ENCODE data around the gene ZNHIT2.
"Not testable (repeated sequence)": the region's sequence is repeated elsewhere in the genome, so short reads cannot be mapped to it uniquely, and the experiment has no call there.

Gene ZNHIT2

DNA sequence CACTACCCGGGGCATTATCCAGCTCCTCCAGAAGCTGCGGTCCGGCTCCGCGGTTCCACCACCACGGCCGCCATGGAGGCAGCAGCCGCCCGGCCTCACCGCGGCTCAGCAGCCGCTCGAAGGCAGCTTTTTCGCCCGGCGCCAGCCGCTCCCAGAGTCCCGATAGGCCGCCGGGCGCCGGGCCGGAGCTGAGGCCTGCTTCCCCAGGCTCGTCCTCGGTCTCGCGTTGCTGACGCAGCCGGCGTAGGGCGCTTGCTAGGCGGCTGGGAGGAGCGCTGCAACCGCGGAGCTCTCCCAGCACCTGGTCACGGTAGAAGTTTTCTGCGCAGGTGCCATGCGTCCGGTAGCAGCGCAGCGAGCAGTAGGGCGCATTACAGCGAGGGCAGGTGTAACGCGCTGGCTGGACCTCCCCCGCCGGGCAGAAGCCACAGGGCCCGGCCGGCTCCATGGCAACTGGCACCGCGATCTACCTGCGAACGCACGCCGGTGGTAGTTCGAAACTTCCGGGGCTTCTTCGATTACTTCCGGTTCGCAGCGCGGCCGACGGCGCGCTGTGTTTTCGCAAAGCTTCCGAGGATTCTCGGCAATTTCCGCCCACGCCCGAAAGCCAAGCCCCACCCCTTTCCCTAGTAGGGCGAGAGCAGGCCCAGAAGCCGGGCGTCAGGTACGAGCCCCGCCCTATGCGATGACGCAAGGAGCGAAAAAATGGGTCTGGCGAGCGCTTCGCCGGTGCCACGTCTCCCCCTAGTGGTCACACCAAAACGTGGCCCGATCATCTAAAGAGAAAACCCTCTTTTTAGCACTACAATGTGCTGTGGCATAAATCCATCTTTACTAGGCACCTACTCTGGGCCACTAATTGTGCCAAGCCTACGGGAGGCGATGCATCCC is at the start of gene ZNHIT2:
TSS of gene ZNHIT2 (minus strand) at position 496 of the 891 bp plus-strand sequence. CDS start at position 448, 48 bp downstream.
- peak; percentile 98 for DNase-seq (ENCODE audit: low read depth)

DNA sequence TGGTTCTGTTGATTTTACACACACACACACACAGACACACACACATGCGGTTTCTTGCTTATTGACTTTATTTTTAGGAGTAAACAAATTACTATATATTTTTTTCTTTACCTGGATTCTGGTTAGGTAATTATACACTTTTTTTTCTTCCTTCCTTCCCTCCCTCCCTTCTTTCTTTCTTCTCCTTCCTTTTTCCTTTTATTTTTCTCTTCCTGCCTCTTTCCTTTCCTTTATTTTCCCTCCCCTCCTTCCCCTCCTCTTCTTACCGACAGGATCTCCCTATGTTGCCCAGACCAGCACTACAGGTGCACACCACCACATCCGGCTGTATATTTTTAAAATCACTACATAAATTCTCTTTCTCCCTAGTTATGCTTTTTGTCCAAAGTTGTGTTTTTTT is 49.4 kb upstream of the ZNHIT2 start:
- no peak for DNase-seq (ENCODE audit: low read depth)

DNA sequence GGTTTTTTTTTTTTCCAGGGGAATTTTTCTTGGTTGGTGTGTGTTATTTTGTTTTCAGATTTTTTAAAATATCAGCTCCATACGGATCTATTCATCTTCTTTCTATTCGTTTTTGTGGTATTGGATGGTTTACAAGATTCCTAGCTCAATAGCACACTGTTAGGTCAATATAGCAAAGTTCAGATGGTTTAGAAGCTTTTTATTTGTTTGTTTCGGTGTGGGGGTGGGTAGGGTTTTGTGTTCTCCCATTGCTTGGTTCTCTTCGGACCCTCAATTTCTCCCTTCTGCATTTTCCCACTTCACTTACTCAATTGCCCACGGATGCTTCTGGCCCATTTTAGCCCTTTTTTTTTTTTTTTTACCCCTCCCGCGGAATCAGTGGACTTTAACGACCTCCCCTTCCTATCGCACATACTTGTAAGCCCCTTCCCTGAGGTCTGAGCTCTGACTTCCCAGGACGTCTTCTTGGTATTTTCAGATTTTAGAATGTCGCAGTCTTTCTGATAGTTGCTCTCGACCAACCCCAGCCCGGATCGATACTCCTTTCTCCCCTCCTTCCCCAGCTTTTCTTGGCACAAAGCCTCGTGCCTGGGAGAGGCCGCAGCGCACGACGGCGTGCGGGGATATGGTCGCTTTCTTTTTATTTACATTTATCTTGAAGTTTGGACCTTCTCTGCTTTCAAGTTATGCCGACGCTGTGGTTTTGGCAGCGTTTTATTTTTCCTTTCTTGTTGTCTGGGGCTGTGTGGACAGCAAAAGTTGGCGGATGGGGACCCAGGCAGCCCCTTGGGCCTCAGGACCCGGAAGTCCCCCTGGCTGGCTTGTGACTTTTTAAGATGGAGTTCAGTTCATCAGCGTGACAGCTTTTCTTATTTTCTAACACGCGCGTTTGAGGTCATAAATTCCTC is 48.2 kb upstream of the ZNHIT2 start:
- no peak for DNase-seq (ENCODE audit: low read depth)

DNA sequence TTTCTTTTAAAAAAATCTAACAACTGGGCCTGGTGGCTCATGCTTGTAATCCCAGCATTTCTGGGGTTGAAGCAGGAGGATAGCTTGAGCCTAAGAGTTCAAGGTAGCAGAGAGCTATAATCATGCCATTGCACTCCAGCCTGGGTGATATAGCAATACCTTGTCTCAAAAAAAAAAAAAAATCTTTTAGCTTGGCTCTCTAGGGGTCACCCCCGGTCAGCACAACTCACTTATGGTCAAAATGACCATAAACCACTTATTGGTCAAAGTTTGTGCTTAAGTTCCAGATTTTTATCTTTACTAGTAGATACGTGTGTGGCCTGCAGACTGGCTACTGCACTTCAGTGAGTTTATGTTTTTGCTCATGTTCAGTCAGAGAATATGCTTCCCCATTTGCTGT is 46.2 kb upstream of the ZNHIT2 start:
- DNase-seq (ENCODE audit: low read depth) = no peak

DNA sequence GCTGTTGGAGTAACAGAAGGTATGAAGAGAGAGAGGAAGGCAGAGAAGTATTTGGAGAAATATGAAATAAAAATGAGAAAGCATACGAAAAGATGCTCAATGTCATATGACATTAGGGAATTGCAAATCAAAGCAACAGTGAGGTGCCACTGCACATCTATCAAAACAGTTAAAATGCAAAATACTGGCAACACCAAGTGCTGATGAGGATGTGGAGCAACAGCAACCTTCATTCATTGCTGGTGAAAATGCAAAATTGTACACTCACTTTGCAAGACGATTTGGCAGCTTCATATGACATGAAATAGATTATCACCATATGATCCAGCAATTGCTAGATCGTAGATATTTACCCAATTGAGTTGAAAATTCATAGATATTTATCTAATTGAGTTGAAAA is 43.1 kb upstream of the ZNHIT2 start:
- no peak for DNase-seq (ENCODE audit: low read depth)

DNA sequence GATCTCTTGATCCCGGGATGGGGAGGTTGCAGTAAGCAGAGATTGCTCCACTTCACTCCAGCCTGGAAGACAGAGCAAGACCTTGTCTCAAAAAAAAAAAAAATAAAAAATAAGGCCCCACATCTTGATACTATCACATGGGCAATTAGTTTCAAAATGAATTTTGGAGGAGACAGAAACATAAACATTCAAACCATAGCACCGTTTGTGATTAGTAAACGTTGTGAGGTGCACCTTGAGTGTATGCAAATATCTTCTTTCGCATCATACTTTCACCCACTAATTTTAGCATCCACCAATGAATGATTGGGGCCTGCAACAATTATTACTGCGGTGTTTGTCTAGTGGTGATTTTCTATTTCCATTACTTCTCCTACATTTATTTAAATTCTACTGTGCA is 41.5 kb upstream of the ZNHIT2 start:
- no peak for DNase-seq (ENCODE audit: low read depth)

DNA sequence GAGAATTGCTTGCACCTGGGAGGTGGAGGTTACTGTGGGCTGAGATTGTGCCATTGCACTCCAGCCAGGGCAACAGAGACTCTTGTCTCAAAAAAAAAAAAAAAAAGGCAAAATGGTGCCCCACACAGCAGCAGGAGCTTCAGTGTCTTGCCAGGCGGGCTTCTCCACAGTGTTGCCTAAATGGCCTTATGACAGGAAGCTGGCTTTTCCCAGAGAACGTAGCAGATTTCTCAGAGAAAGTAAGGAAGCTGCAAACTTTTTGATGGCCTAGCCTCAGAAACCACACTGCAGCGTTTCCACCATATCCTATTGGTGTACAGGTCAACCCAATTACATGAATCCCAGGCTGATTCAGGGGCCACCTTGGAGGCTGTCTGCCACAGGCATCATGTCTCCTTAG is 39.8 kb upstream of the ZNHIT2 start:
- no peak for DNase-seq (ENCODE audit: low read depth)

DNA sequence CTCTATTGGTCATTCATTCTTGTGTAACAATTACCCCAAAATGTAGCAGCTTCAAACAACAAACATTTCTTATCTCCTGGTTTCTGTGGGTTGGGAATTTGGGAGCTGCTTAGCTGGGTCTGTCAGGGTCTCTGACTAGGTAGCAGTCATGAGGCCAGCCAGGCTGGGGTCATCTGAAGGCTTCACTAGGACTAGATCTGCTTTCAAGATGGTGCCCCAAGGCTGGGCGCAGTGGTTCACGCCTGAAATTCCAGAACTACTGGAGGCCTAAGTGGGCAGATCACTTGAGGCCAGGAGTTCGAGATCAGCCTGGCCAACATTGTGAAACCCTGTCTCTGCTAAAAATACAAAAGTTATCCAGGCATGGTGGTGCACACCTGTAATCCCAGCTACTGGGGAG is 39.4 kb upstream of the ZNHIT2 start:
- DNase-seq (ENCODE audit: low read depth) = no peak

DNA sequence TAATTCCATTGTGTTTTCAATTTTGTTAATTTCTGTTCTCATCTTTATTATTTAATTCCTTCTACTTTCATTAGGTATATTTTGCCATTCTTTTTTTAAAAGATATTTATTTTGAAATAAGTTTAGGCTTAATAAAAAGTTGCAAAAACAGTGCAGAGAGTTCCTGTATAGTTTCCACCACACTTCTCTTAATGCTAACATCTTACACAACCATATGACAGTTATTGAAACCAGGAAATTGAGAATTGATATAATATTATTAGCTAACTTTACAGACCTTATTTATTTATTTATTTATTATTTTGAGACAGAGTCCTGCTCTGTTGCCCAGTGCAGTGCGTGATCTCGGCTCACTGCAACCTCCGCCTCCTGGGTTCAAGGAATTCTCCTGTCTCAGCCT is 38.8 kb upstream of the ZNHIT2 start:
- no peak for DNase-seq (ENCODE audit: low read depth)

DNA sequence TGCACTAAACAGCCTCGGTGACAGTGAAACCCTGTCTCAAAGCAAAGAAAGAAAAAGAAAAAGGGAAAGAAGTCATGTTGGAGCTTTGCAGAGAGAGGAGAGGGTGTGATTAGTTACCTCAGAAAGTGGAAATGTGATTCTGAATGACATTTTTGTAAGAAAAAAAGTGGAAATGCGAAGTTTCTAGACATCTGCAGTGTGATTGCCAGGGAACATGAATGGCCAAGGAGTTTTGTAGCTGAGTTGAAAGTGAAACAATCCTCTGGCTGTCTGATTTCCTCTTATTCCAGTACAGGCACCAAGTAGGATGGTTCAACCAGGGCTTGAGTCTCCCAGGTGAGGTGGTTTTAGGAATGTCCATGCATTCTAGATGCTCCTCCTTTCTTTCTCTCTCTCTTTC is 34.6 kb upstream of the ZNHIT2 start:
- no peak for DNase-seq (ENCODE audit: low read depth)

DNA sequence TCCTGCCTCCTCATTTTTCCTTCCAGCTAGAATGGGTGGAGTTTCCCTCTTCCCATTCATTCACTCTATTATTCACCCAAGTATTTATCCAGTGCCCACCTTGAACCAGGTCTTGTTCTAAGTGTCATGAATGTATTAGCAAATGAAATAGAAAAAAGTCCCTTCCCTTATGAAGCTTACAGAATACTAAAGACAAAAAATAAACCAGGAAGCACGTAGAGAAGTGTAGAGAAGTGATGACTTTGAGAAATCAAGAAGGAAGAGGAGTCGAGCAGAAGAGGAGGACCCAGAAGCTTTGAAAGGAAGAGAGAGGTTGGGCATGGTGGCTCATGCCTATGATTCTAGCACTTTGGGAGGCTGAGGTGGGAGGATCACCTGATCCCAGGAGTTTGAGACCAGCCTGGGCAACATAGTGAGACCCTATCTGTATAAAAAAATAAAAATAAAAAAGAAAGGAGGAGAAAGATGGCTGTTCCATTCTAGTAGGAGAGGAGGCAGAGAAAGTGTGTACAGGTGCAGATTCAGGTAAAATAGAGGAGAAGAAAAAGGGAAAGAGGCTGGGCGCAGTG is 33.9 kb upstream of the ZNHIT2 start:
- no peak for DNase-seq (ENCODE audit: low read depth)

GRCh38 chr11:65150509-65151299 is 33.2 kb upstream of the ZNHIT2 start:
- peak; percentile 66 for DNase-seq (ENCODE audit: low read depth)

DNA sequence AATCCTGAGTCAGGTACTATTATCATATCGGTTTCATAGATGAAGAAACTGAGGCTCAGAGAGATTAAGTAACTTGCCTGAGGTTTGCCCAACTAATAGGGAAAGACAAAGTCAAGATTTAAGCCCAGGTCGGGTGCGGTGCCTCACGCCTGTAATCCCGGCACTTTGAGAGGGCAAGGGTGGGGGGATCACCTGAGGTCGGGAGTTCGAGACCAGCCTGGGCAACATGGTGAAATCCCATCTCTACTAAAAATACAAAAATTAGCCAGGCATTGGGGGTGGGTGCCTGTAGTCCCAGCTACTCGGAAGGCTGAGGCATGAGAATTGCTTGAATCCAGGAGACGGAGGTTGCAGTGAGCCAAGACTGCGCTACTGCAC is 32.6 kb upstream of the ZNHIT2 start:
- not testable (repeated sequence) for DNase-seq (ENCODE audit: low read depth)

DNA sequence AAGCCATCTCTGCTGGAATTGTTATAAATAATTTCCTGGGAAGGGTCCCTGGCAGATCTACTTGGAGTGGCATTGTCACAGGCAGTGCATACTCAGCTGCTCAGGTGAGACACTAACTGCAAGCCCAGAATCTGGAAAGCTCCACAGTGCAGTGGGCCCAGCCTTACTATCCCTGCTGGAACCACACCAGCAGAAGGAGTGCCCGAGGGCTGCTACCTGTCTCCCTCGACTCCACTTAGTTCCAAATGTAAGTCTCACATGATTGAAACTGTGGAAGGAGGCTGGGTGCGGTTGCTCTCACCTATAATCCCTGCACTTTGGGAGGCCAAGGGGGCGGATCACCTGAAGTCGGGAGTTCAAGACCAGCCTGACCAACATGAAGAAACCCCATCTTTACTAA is 31.2 kb upstream of the ZNHIT2 start:
- DNase-seq (ENCODE audit: low read depth) = no peak

DNA sequence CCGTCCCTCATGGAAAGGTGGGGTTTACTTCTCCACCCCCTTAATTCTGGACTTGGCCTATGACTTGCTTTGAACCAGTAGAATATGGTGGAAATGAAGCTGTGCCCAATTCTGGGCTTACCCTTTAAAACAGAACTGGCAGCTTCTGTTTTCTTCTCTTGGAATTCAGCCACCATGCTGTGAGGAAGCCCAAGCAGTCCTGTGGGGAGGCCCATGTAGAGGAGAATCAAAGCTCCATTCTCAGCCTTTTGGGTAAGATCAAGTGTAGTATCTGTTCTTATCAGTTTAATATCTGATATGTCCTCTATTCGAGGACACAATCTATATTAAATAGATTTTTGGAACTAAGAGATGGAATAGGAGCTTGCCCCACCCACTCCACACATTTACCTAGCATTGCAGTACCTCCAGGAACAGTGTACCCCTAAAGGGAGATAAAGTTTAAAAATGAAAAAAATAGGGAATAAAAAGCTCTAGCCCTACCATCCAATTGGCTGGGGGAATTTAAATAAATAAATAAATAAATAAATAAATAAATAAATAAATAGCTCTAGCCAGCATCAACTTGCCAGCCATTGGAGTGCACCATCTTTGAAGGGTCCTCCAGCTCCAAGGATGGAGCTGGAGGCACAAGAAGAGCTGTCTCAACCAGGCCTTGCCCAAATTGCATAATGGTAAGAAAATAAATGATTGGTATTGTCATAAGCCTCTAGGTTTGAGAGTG is 30.0 kb upstream of the ZNHIT2 start:
- DNase-seq (ENCODE audit: low read depth) = no peak

- DNase-seq (ENCODE audit: low read depth) = no peak
Measured at GRCh38 chr11:65141896-65142494, 24.5 kb upstream of the ZNHIT2 start.

DNA sequence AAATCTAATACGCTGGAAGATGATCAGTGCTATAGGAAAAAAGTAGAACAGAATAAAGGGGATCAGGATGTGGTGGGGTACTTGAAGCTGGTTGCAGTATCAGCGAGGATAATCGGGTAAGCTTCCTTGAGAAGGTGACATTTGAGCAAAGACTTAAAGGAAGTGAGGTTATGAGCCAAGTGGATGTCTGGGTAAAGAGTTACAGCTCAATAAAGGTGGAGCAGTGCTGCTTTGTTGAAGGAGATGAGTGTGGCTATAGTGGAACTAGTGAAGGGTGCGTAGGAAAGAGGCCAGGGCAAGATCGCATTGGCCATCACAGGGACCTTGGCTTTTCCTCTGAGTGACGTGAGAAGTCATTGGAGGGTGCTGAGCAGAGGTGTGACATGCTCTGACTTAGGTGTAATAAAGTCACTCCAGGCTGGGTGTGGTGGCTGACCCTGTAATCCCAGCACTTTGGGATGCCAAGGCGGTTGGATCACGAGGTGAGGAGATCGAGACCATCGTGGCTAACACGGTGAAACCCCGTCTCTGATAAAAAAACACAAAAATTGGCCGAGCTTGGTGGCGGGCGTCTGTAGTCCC is 19.1 kb upstream of the ZNHIT2 start:
- DNase-seq (ENCODE audit: low read depth) = no peak

DNA sequence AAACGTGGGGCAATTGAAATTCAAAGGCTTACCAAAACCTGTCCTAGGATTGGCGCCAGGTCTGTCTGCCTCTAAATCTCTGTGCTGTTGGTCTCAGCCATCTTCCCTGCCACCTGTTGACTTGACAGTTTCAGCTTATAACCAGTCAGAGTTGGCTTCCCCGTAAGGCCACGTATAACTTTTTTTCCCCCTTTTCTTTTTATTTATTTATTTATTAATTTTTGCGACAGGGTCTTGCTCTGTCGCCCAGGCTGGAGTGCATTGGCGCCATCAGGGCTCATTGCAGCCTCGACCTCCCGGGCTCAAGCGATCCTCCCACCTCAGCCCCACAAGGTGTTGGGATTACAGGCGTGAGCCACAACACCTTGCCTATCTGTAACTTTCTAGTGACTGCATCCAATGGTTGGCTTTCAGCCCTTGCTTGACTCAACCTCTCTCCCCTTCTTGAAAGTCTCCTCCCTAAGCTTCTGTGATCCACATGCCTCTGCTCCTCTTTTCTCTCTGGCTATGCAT is 18.2 kb upstream of the ZNHIT2 start:
- DNase-seq (ENCODE audit: low read depth) = no peak

DNA sequence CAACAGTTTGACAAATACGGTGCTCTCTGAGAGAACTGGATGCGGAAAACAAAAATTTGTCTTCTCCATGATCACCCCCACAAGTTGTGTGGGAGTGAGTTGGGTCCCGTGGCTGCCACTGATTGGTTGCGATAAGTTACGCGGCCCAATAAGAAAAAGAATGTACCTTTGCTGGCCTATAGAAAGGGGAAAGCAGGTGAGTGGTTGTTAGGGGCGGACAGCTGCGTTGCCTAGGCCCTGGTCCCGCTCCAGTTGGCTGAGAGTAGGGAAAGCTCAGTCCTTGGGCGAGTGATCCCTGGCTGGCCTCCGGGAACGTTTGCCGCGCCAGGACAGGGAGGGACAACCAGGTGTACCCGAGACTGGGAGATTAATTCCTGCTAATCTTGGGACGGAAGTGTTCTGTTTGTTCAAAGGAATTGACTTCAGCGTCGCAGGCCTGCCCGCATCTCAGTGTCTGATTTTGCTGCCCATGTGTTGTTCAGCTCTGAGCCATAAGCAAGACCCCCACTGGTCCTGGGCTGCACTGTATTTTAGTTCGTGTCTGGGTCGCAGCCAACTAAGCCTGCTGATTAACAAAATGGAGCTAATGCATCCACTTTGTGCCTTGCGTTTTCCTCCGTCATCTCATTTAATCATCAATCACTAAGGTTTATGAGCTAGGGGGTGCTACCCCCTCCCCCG is 17.6 kb upstream of the ZNHIT2 start:
- DNase-seq (ENCODE audit: low read depth) = peak; percentile 98

Data from iris pigment epithelial cell (primary cell).